NB4 (cell line): ENCODE measurements around the gene FAM24A.
A peak's percentile ranks its signal among the peaks of the same experiment; 100 is the strongest.
"Not testable (repeated sequence)": the region's sequence is repeated elsewhere in the genome, so short reads cannot be mapped to it uniquely, and the experiment has no call there.

Source experiments
- DNase-seq: peaks from one replicate; pipeline ENCODE4 v3.0.0; 2010; ENCODE audit warnings: low read depth
- H3K4me3 ChIP-seq: one replicate; pipeline ENCODE4 v1.5.1; 2011; ENCODE audit warnings: mild to moderate bottlenecking, low read depth, low read length, moderate library complexity
- CTCF ChIP-seq: IDR thresholded peaks from one replicate; pipeline ENCODE4 v1.5.1; 2012; ENCODE audit warnings: low read depth, low read length
- MYC ChIP-seq: IDR thresholded peaks from 2 replicates; pipeline ENCODE4 v1.6.1; 2011; ENCODE audit warnings: low read depth, low read length
- POLR2A ChIP-seq: IDR thresholded peaks from 2 replicates; pipeline ENCODE4 v1.6.1; 2011; ENCODE audit warnings: mild to moderate bottlenecking; ENCODE audit not compliant: insufficient read length; ENCODE audit errors: extremely low read depth
- TF ChIP-seq, protein P1 (sequence below): IDR thresholded peaks from 2 replicates; pipeline ENCODE4 v1.6.1; 2011; ENCODE audit warnings: low read depth, low read length

Gene FAM24A

GRCh38 chr10:122882766-122883165, 27.6 kb upstream of the FAM24A start:
- no peak for TF ChIP-seq POLR2A
- TF ChIP-seq CTCF = no peak
- TF ChIP-seq, protein P1, sequence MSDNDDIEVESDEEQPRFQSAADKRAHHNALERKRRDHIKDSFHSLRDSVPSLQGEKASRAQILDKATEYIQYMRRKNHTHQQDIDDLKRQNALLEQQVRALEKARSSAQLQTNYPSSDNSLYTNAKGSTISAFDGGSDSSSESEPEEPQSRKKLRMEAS = no peak
- TF ChIP-seq MYC = no peak
- no peak for DNase-seq
- no peak overlapping the region for H3K4me3 ChIP-seq

DNA sequence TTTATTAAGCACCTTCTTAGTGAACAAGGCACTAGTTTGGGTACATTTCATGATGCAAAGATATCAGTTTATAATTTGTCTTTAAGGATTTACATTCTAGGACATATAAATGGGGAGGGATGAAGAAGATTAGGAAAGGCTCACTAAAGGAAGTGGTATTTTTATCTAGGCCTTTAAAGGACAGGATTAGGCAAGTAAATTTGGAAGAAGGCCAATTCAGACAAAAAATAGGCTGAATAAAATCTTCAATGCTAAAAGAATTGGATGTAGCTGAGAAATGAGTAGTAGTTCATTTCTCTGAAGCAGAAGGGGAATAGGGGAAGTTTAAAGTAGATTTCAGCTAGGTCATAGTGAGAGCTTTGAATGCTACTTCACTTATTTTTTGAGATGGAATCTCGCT, 26.2 kb upstream of the FAM24A start:
- no peak overlapping the region for H3K4me3 ChIP-seq
- no peak for TF ChIP-seq MYC
- TF ChIP-seq, protein P1 = no peak
- no peak for TF ChIP-seq POLR2A
- no peak for TF ChIP-seq CTCF
- no peak for DNase-seq

GRCh38 chr10:122894261-122894944, 16.0 kb upstream of the FAM24A start:
- no peak for DNase-seq
- H3K4me3 ChIP-seq = no peak overlapping the region
- TF ChIP-seq CTCF = no peak
- TF ChIP-seq MYC = no peak
- TF ChIP-seq POLR2A = no peak
- TF ChIP-seq, protein P1 = no peak

DNA sequence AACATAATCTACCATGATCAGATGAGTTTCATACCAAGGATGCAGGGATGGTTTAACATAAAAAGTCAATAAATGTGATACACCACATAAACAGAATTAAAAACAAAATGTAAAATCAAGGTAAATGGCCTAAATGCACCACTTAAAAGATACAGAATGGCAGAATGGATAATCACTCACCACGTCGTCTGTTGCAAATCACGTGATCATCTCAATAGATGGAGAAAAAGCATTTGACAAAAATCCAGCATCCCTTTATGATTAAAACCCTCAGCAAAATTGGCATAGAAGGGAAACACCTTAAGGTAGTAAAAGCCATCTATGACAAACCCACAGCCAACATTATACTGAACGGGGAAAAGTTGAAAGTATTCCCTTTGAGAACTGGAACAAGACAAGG, 6.5 kb upstream of the FAM24A start:
- not testable (repeated sequence) for DNase-seq, H3K4me3 ChIP-seq

- TF ChIP-seq, protein P1 = peak; percentile 75
- TF ChIP-seq CTCF = no peak
- DNase-seq = peak; percentile 67
- H3K4me3 ChIP-seq = no peak overlapping the region
These were observed 1.6 kb downstream of the FAM24A start for GRCh38 chr10:122911889-122912484.

DNA sequence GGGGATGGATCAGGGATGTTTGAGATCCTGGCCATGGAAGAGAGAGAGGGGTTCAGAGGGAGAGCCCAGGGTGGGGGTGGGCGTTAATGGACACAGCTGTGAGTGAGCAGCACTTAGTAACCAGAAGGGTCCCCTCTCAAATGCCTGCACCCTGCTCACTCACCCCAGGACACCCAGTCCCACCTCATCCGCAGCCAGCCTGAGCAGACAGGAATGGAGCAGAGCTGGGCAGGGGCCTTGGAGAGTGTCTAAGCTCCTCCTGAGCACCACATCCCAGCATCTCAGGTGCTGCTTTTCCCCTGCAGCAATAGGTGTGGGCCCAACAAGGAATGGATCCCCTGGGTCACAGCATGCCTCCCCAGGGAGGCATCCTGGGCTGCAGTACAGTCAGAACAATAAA, 5.3 kb downstream of the FAM24A start:
- no peak for TF ChIP-seq POLR2A
- no peak for TF ChIP-seq MYC
- no peak for TF ChIP-seq CTCF
- TF ChIP-seq, protein P1 = no peak
- no peak overlapping the region for H3K4me3 ChIP-seq
- DNase-seq = no peak
